ENCODE measurements around the gene C3.

Gene C3

GRCh38 chr19:6737873-6738786 lies 17.7 kb upstream of the C3 start:
- Histone ChIP-seq H3K4me3 (ENCODE audit: insufficient read depth, low read depth, low read length) (no peak overlapping the region), H3K27me3 (ENCODE audit: control insufficient read depth, insufficient read depth, low read length, poor library complexity, severe bottlenecking) (no peaks in the 10 kb centered on the region), H3K36me3 (ENCODE audit: control insufficient read depth, insufficient read depth, low read length) (no peaks in the 10 kb centered on the region), H3K4me1 (ENCODE audit: control insufficient read depth, insufficient read depth, low read length) (peaks cover 32% of the 10 kb centered on the region), H3K9me3 (ENCODE audit: control insufficient read depth, low read length) (no peaks in the 10 kb centered on the region), H3K27ac (ENCODE audit: insufficient read depth, low read depth, low read length, poor library complexity, severe bottlenecking) (peak overlapping the region; percentile 72)
- WGBS, 2 experiments: 25% methylated on average over 13 of the region's 13 CpGs

GRCh38 chr19:6737284-6737872 lies 16.9 kb upstream of the C3 start, which contains the start of gene GPR108:
GPR108 (minus strand) TSS chr19:6737580; CDS start chr19:6737576, 4 bp downstream.
- Histone ChIP-seq H3K9me3 (ENCODE audit: control insufficient read depth, low read length) (no peaks in the 10 kb centered on the region), H3K36me3 (ENCODE audit: control insufficient read depth, insufficient read depth, low read length) (no peaks in the 10 kb centered on the region), H3K4me1 (ENCODE audit: control insufficient read depth, insufficient read depth, low read length) (peaks cover 25% of the 10 kb centered on the region), H3K27ac (ENCODE audit: insufficient read depth, low read depth, low read length, poor library complexity, severe bottlenecking) (peak within 1 kb of the TSS; percentile 99), H3K4me3 (ENCODE audit: insufficient read depth, low read depth, low read length) (peak within 1 kb of the TSS; percentile 76), H3K27me3 (ENCODE audit: control insufficient read depth, insufficient read depth, low read length, poor library complexity, severe bottlenecking) (no peaks in the 10 kb centered on the region)
- WGBS, 2 experiments: 0% methylated on average over 55 of the region's 55 CpGs

- H3K9me3 ChIP-seq (ENCODE audit: control insufficient read depth, low read length): no peaks in the 10 kb centered on the region
- peak overlapping the region; percentile 76 for H3K4me3 ChIP-seq (ENCODE audit: insufficient read depth, low read depth, low read length)
- peaks cover 3% of the 10 kb centered on the region for H3K36me3 ChIP-seq (ENCODE audit: control insufficient read depth, insufficient read depth, low read length)
- 1% methylated on average over 16 of the region's 16 CpGs for WGBS, 2 experiments
- H3K27ac ChIP-seq (ENCODE audit: insufficient read depth, low read depth, low read length, poor library complexity, severe bottlenecking): peak overlapping the region; percentile 99
- H3K4me1 ChIP-seq (ENCODE audit: control insufficient read depth, insufficient read depth, low read length): peaks cover 21% of the 10 kb centered on the region
- no peaks in the 10 kb centered on the region for H3K27me3 ChIP-seq (ENCODE audit: control insufficient read depth, insufficient read depth, low read length, poor library complexity, severe bottlenecking)
These were observed 16.4 kb upstream of the C3 start for GRCh38 chr19:6736917-6737283.

DNA sequence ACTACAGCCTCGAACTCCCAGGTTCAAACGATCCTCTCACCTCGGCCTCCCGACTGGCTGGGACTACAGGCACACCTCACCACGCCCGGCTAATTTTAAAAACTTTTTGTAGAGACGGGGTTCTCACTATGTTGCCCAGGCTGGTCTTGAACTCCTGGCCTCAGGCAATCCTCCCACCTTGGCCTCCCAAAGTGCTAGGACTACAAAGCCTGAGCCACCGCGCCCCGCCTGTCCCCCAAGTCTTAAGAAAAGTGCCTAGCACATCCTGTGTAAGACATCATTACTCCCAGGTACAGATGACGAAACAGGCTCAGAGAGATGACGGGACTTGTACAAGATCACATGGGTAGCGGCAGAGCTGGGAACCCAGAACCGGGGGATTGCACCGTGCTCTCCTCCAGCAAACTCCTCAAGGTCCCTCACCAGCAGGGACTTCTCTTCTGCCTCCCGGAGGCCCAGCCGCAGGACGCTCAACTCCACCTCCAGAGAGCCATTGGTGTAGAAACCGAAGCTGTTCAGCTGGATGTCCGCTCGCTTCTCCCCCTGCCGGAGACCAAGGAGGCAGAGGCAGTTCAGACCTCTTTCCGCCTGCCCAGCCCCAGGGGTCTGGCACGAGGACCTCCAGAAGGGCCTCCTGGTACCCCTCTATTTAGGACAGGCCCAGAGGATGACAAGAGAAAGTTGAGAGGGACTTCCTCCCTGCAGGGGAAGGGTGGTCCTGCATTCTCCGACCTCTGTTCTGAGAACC lies 15.9 kb upstream of the C3 start:
- WGBS, 2 experiments: 40 to 45% methylated on average over 25 of the region's 25 CpGs
- Histone ChIP-seq H3K36me3 (ENCODE audit: control insufficient read depth, insufficient read depth, low read length) (peaks cover 3% of the 10 kb centered on the region), H3K9me3 (ENCODE audit: control insufficient read depth, low read length) (no peaks in the 10 kb centered on the region), H3K27me3 (ENCODE audit: control insufficient read depth, insufficient read depth, low read length, poor library complexity, severe bottlenecking) (no peaks in the 10 kb centered on the region), H3K27ac (ENCODE audit: insufficient read depth, low read depth, low read length, poor library complexity, severe bottlenecking) (peak overlapping the region; percentile 99), H3K4me1 (ENCODE audit: control insufficient read depth, insufficient read depth, low read length) (peaks cover 21% of the 10 kb centered on the region), H3K4me3 (ENCODE audit: insufficient read depth, low read depth, low read length) (peak overlapping the region; percentile 76)

- H3K27ac ChIP-seq (ENCODE audit: insufficient read depth, low read depth, low read length, poor library complexity, severe bottlenecking): no peak overlapping the region
These were observed 14.9 kb upstream of the C3 start for GRCh38 chr19:6735181-6735911.

GRCh38 chr19:6734096-6734696 lies 13.7 kb upstream of the C3 start:
- H3K36me3 ChIP-seq (ENCODE audit: control insufficient read depth, insufficient read depth, low read length): peaks cover 3% of the 10 kb centered on the region
- H3K27ac ChIP-seq (ENCODE audit: insufficient read depth, low read depth, low read length, poor library complexity, severe bottlenecking): no peak overlapping the region
- no peaks in the 10 kb centered on the region for H3K27me3 ChIP-seq (ENCODE audit: control insufficient read depth, insufficient read depth, low read length, poor library complexity, severe bottlenecking)
- no peak overlapping the region for H3K4me3 ChIP-seq (ENCODE audit: insufficient read depth, low read depth, low read length)
- H3K9me3 ChIP-seq (ENCODE audit: control insufficient read depth, low read length): no peaks in the 10 kb centered on the region
- peaks cover 21% of the 10 kb centered on the region for H3K4me1 ChIP-seq (ENCODE audit: control insufficient read depth, insufficient read depth, low read length)
- 88 to 91% methylated on average over 20 of the region's 20 CpGs for WGBS, 2 experiments

More at GRCh38 chr19:6735181-6735911, 14.9 kb upstream of the C3 start:
- H3K4me1 ChIP-seq (ENCODE audit: control insufficient read depth, insufficient read depth, low read length): peaks cover 21% of the 10 kb centered on the region
- no peak overlapping the region for H3K4me3 ChIP-seq (ENCODE audit: insufficient read depth, low read depth, low read length)
- no peaks in the 10 kb centered on the region for H3K9me3 ChIP-seq (ENCODE audit: control insufficient read depth, low read length)
- no peaks in the 10 kb centered on the region for H3K27me3 ChIP-seq (ENCODE audit: control insufficient read depth, insufficient read depth, low read length, poor library complexity, severe bottlenecking)
- 45 to 55% methylated on average over 15 of the region's 15 CpGs for WGBS, 2 experiments
- H3K36me3 ChIP-seq (ENCODE audit: control insufficient read depth, insufficient read depth, low read length): peaks cover 3% of the 10 kb centered on the region

DNA sequence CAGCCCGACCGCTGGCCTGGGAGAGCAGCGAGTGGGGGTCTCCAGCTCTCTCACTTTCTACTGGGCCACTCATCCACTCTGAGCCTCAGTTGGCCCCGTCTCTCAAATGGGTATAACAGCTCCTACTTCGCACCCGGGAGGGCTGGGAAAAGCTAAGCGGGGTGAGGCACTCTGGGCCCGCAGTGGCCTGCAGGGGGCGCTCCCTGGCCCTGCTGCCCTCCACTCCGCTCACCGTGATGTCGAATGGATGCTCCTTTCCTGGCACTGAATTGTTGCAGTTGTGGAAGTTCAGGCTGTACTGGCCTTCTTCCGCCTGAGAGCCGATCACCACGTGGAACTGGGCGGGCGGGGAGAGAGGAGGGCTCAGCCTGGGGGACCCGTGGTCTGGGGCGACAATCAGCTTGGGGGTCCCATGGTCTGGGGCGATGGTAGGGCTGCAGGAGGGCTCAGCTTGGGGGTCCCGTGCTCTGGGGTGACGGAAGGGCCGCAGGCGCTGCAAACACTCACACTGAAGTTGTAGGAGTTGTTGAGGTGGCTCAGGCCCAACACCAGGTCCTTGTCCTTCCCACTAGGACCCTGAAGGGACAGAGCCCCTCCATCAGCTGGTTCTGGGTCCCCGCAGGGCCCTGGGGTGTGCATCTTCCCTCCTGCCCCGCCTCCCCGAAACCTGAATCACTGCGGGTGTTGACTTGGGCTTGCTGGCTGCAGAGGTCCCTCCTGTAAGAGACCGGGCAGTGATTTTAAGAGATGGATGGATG lies 13.1 kb upstream of the C3 start:
- H3K36me3 ChIP-seq (ENCODE audit: control insufficient read depth, insufficient read depth, low read length): peaks cover 3% of the 10 kb centered on the region
- H3K4me1 ChIP-seq (ENCODE audit: control insufficient read depth, insufficient read depth, low read length): peaks cover 15% of the 10 kb centered on the region
- H3K4me3 ChIP-seq (ENCODE audit: insufficient read depth, low read depth, low read length): no peak overlapping the region
- no peaks in the 10 kb centered on the region for H3K27me3 ChIP-seq (ENCODE audit: control insufficient read depth, insufficient read depth, low read length, poor library complexity, severe bottlenecking)
- H3K9me3 ChIP-seq (ENCODE audit: control insufficient read depth, low read length): no peaks in the 10 kb centered on the region
- WGBS, 2 experiments: 92% methylated on average over 29 of the region's 29 CpGs
- H3K27ac ChIP-seq (ENCODE audit: insufficient read depth, low read depth, low read length, poor library complexity, severe bottlenecking): no peak overlapping the region

GRCh38 chr19:6732803-6733337 lies 12.4 kb upstream of the C3 start:
- no peaks in the 10 kb centered on the region for H3K27me3 ChIP-seq (ENCODE audit: control insufficient read depth, insufficient read depth, low read length, poor library complexity, severe bottlenecking)
- no peak overlapping the region for H3K27ac ChIP-seq (ENCODE audit: insufficient read depth, low read depth, low read length, poor library complexity, severe bottlenecking)
- H3K4me1 ChIP-seq (ENCODE audit: control insufficient read depth, insufficient read depth, low read length): peaks cover 10% of the 10 kb centered on the region
- peaks cover 3% of the 10 kb centered on the region for H3K36me3 ChIP-seq (ENCODE audit: control insufficient read depth, insufficient read depth, low read length)
- H3K4me3 ChIP-seq (ENCODE audit: insufficient read depth, low read depth, low read length): no peak overlapping the region
- WGBS, 2 experiments: 96% methylated on average over 21 of the region's 21 CpGs
- H3K9me3 ChIP-seq (ENCODE audit: control insufficient read depth, low read length): no peaks in the 10 kb centered on the region

DNA sequence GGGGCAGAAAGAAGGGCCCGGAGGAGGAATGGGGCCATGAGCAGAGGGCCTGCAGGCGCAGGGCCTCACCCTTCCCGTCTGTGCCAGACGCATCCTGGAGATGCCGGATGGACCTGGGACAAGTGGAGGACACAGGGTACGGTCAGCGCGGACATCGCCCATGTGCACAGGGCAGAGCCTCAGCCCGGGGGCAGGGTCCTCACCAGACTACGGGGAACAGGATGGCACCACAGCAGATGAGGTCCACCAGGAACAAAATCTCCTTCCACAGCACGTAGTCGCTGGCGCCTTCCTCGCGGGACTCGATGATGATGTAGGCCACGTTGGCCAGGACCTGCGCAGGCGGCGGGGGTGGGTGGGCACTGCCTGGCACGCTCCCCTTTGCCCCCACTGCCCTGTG lies 11.4 kb upstream of the C3 start:
- H3K9me3 ChIP-seq (ENCODE audit: control insufficient read depth, low read length): no peaks in the 10 kb centered on the region
- H3K27me3 ChIP-seq (ENCODE audit: control insufficient read depth, insufficient read depth, low read length, poor library complexity, severe bottlenecking): no peaks in the 10 kb centered on the region
- H3K4me3 ChIP-seq (ENCODE audit: insufficient read depth, low read depth, low read length): no peak overlapping the region
- 92 to 94% methylated on average over 22 of the region's 22 CpGs for WGBS, 2 experiments
- H3K36me3 ChIP-seq (ENCODE audit: control insufficient read depth, insufficient read depth, low read length): peaks cover 3% of the 10 kb centered on the region
- H3K4me1 ChIP-seq (ENCODE audit: control insufficient read depth, insufficient read depth, low read length): peaks cover 10% of the 10 kb centered on the region
- H3K27ac ChIP-seq (ENCODE audit: insufficient read depth, low read depth, low read length, poor library complexity, severe bottlenecking): no peak overlapping the region

Data from ectodermal cell (in vitro differentiated cells).